DMS53 treated with DMSO at 0.1 percent for 48 hours (cell line): ENCODE results near the gene CPLANE2.

ENCODE experiments used
- DNase-seq: peaks from one replicate; lab custom pipeline; 2025; ENCODE audit not compliant: unreplicated experiment; lab: John Stamatoyannopoulos, UW

The CPLANE2 gene

GRCh38 chr1:16191916-16192546 lies 45.0 kb downstream of the CPLANE2 start:
- no peak for DNase-seq

GRCh38 chr1:16191309-16191708 lies 45.7 kb downstream of the CPLANE2 start:
- DNase-seq, result no peak

- peak; percentile 45 for DNase-seq
Observed at GRCh38 chr1:16189921-16190621, 46.9 kb downstream of the CPLANE2 start.

- DNase-seq, result no peak
Observed at GRCh38 chr1:16189003-16189402, 48.0 kb downstream of the CPLANE2 start.

GRCh38 chr1:16187748-16188401 lies 49.1 kb downstream of the CPLANE2 start:
- peak; percentile 61 for DNase-seq

- DNase-seq, result no peak
Observed at GRCh38 chr1:16186655-16187235, 50.2 kb downstream of the CPLANE2 start.

GRCh38 chr1:16184557-16185303 lies 52.3 kb downstream of the CPLANE2 start:
- DNase-seq, result no peak

GRCh38 chr1:16183765-16184556 lies 53.0 kb downstream of the CPLANE2 start:
- DNase-seq, result no peak

- DNase-seq, result peak; percentile 68
Observed at GRCh38 chr1:16183179-16183578, 53.8 kb downstream of the CPLANE2 start.

- DNase-seq, result peak; percentile 31
Observed at GRCh38 chr1:16181887-16182719, 54.9 kb downstream of the CPLANE2 start.
